Keratinocyte (primary cell): Measurements from ENCODE around the gene PCDHB15. TPM values are rescaled to one million over a fixed set of nuclear protein-coding genes. Genes with fewer than 3 reads are reported as not detected.
"Not testable (repeated sequence)": the region's sequence is repeated elsewhere in the genome, so short reads cannot be mapped to it uniquely, and the experiment has no call there.

Source experiments
- DNase-seq: peaks from one replicate; pipeline ENCODE4 v3.0.0-alpha.2; 2011; ENCODE audit warnings: low read depth, missing footprints, low spot score
- FAIRE-seq: peaks from 2 replicates; lab custom pipeline; 2011; peaks lifted over from hg19 to GRCh38; lab: Jason Lieb, UNC
- H2AFZ ChIP-seq: 2 replicates; pipeline ENCODE4 v1.6.0; 2012; ENCODE audit warnings: low read length, control low read depth, inconsistent platforms; ENCODE audit not compliant: control insufficient read depth
- H3K27ac ChIP-seq: 2 replicates; pipeline ENCODE4 v1.5.1; 2011; ENCODE audit warnings: low read length; ENCODE audit not compliant: control insufficient read depth, insufficient read depth
- H3K27me3 ChIP-seq: 3 replicates; pipeline ENCODE4 v1.6.0; 2011; ENCODE audit warnings: low read length; ENCODE audit not compliant: control insufficient read depth, insufficient read depth; ENCODE audit errors: extremely low read depth
- H3K36me3 ChIP-seq, 2 experiments: 2 replicates in 1 of 2; 3 replicates in 1 of 2; pipeline ENCODE4 v1.5.1; 2011; ENCODE audit warnings: low read length in 2 of 2, mild to moderate bottlenecking in 1 of 2; ENCODE audit not compliant: control insufficient read depth in 2 of 2, insufficient read depth in 2 of 2; ENCODE audit errors: extremely low read depth in 1 of 2
- H3K4me1 ChIP-seq: 3 replicates; pipeline ENCODE4 v1.5.1; 2011; ENCODE audit warnings: low read length; ENCODE audit not compliant: control insufficient read depth, insufficient read depth; ENCODE audit errors: extremely low read depth
- H3K4me2 ChIP-seq: 3 replicates; pipeline ENCODE4 v1.6.0; 2011; ENCODE audit warnings: low read depth, low read length; ENCODE audit not compliant: control insufficient read depth, insufficient read depth; ENCODE audit errors: extremely low read depth
- H3K4me3 ChIP-seq, 3 experiments: fragments of 200-600 bp in 1 of 3; sonication (generic) in 1 of 3; 2 replicates in 2 of 3; 3 replicates in 1 of 3; pipeline ENCODE4 v1.5.1; 2011 to 2016; ENCODE audit warnings: low read length in 3 of 3, mild to moderate bottlenecking in 3 of 3, control low read depth in 2 of 3, inconsistent platforms in 1 of 3, low read depth in 1 of 3, mixed read lengths in 1 of 3, mixed run types in 1 of 3, moderate library complexity in 1 of 3; ENCODE audit not compliant: control insufficient read depth in 2 of 3, insufficient read depth in 2 of 3; ENCODE audit errors: extremely low read depth in 1 of 3
- H3K79me2 ChIP-seq: 2 replicates; pipeline ENCODE4 v1.6.0; 2012; ENCODE audit warnings: low read length; ENCODE audit not compliant: control insufficient read depth, insufficient read depth
- H3K9ac ChIP-seq: 3 replicates; pipeline ENCODE4 v1.6.0; 2011; ENCODE audit warnings: low read length; ENCODE audit not compliant: control insufficient read depth, insufficient read depth; ENCODE audit errors: extremely low read depth
- H3K9me1 ChIP-seq: 3 replicates; pipeline ENCODE4 v1.6.0; 2011; ENCODE audit warnings: low read length; ENCODE audit not compliant: control insufficient read depth, insufficient read depth; ENCODE audit errors: extremely low read depth
- H3K9me3 ChIP-seq: 2 replicates; pipeline ENCODE4 v1.5.1; 2012; ENCODE audit warnings: low read depth, low read length; ENCODE audit not compliant: control insufficient read depth
- H4K20me1 ChIP-seq: 3 replicates; pipeline ENCODE4 v1.6.0; 2011; ENCODE audit warnings: low read length; ENCODE audit not compliant: control insufficient read depth, insufficient read depth; ENCODE audit errors: extremely low read depth
- EZH2 ChIP-seq: IDR thresholded peaks from one replicate; pipeline ENCODE4 v1.6.1; 2012; ENCODE audit warnings: inconsistent platforms, mild to moderate bottlenecking, low read length, moderate library complexity
- dilution Hi-C: fragments of 300-500 bp; cut with MboI; formaldehyde crosslinking; loops from one replicate; pipeline ENCODE4 v1.7.0; 2020; ENCODE audit warnings: low sequenced_read_pairs; ENCODE audit not compliant: extremely low pct_ligation_motif_present
- polyA plus RNA-seq, 5 experiments: library from polyadenylated mRNA; depleted of rRNA in 3 of 5; stranded (reverse) in 3 of 5; stranded (forward) in 1 of 5; unstranded in 1 of 5; fragments of >200 nt; gene quantifications; 1 replicate in 1 of 5; 2 replicates in 3 of 5; 3 replicates in 1 of 5; pipeline versions ENCODE4 v1.2.1 to v1.2.3, GENCODE V29; 2011 to 2012; ENCODE audit warnings: missing spikeins in 2 of 5, low read depth in 1 of 5, low replicate concordance in 1 of 5
- TF ChIP-seq, protein P1 (sequence below), 3 experiments: IDR thresholded peaks in 1 of 3; conservative IDR thresholded peaks in 1 of 3; optimal IDR thresholded peaks in 1 of 3; 2 replicates in 2 of 3; 3 replicates in 1 of 3; pipeline versions ENCODE3 to v1.5.1; 2011; ENCODE audit warnings: low read length in 3 of 3, mild to moderate bottlenecking in 3 of 3, moderate library complexity in 2 of 3, control low read depth in 1 of 3, inconsistent platforms in 1 of 3; ENCODE audit not compliant: insufficient read depth in 2 of 3; ENCODE audit errors: extremely low read depth in 1 of 3

The PCDHB15 gene
- polyA plus RNA-seq, 1 donor (not counting 4 experiments of a cell fraction or from before 2014, with no cell fraction given) = 0.09 TPM

DNA sequence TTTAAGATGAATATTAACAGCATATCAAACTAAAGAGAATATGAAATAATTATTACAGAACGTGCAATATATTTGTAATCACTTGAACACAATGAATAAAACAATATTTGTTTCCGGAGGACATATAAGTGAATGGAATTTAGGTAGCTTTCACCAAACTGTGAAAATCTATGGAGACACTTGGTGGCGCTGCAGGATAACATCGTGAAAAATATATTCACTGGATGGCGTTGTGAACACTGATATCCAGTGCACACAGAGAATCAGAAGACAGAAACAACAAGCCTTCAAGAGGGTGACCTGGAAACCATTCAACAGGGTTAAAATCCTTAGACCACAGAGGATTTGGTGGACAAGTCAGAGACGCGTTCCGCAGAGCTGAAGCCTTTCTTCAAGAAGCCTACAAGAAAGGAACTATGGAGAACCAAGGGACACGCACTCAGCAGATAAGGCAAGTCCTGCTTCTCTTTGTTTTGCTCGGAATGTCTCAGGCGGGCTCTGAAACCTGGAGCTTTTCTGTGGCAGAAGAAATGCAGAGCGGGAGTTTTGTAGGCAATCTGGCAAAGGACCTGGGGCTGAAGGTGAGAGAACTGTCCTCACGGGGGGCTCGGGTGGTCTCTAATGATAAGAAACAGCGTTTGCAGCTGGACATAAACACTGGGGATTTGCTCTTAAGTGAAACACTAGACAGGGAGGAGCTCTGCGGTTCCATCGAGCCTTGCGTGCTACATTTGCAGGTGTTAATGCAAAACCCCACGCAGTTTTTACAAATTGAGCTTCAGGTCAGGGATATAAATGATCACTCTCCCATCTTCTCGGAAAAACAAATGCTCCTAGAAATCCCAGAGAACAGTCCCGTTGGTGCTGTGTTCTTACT lies 45.6 kb upstream of the PCDHB15 start, which contains the start of gene PCDHB11:
TSS of gene PCDHB11 (plus strand) at position 269 of the 877 bp plus-strand sequence. CDS start at position 417, 148 bp downstream.
- H3K4me3 ChIP-seq = no peak within 1 kb of the TSS

DNA sequence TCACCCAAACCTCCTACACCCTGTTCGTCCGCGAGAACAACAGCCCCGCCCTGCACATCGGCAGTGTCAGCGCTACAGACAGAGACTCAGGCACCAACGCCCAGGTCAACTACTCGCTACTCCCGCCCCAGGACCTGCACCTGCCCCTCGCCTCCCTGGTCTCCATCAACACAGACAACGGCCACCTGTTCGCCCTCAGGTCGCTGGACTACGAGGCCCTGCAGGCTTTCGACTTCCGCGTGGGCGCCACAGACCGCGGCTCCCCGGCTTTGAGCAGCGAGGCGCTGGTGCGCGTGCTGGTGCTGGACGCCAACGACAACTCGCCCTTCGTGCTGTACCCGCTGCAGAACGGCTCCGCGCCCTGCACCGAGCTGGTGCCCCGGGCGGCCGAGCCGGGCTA lies 44.1 kb upstream of the PCDHB15 start:
- H3K27me3 ChIP-seq, H3K4me3 ChIP-seq, H3K4me1 ChIP-seq, DNase-seq, H2AFZ ChIP-seq, H3K79me2 ChIP-seq, H3K9ac ChIP-seq, H3K27ac ChIP-seq, FAIRE-seq, H3K9me1 ChIP-seq, H3K36me3 ChIP-seq, H3K4me2 ChIP-seq, dilution Hi-C loops, H3K9me3 ChIP-seq, H4K20me1 ChIP-seq: not testable (repeated sequence)

More for the DNA sequence above, 45.6 kb upstream of the PCDHB15 start, which contains the start of gene PCDHB11:
- H3K4me1 ChIP-seq = no peaks in the 10 kb centered on the region
- dilution Hi-C loops = no loop called here
- no peaks in the 10 kb centered on the region for H3K79me2 ChIP-seq
- no peak within 1 kb of the TSS for H3K4me2 ChIP-seq
- no peaks in the 10 kb centered on the region for H3K27me3 ChIP-seq
- FAIRE-seq = no peak
- no peak for TF ChIP-seq EZH2
- TF ChIP-seq, protein P1, sequence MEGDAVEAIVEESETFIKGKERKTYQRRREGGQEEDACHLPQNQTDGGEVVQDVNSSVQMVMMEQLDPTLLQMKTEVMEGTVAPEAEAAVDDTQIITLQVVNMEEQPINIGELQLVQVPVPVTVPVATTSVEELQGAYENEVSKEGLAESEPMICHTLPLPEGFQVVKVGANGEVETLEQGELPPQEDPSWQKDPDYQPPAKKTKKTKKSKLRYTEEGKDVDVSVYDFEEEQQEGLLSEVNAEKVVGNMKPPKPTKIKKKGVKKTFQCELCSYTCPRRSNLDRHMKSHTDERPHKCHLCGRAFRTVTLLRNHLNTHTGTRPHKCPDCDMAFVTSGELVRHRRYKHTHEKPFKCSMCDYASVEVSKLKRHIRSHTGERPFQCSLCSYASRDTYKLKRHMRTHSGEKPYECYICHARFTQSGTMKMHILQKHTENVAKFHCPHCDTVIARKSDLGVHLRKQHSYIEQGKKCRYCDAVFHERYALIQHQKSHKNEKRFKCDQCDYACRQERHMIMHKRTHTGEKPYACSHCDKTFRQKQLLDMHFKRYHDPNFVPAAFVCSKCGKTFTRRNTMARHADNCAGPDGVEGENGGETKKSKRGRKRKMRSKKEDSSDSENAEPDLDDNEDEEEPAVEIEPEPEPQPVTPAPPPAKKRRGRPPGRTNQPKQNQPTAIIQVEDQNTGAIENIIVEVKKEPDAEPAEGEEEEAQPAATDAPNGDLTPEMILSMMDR (optimal IDR thresholded peaks at IDR 0.05 in 1 of 3, IDR thresholded peaks at IDR 0.05 in 1 of 3, conservative IDR thresholded peaks at IDR 0.05 in 1 of 3; ENCODE audit: extremely low read depth in 1 of 3, insufficient read depth in 2 of 3, low read length in 3 of 3) = no peak
- H2AFZ ChIP-seq = no peak within 1 kb of the TSS
- H3K9me3 ChIP-seq = no peaks in the 10 kb centered on the region
- H4K20me1 ChIP-seq = no peaks in the 10 kb centered on the region
- no peaks in the 10 kb centered on the region for H3K9me1 ChIP-seq
- no peak within 1 kb of the TSS for H3K9ac ChIP-seq
- no peak for DNase-seq
- no peak within 1 kb of the TSS for H3K27ac ChIP-seq
- no peaks in the 10 kb centered on the region for H3K36me3 ChIP-seq

DNA sequence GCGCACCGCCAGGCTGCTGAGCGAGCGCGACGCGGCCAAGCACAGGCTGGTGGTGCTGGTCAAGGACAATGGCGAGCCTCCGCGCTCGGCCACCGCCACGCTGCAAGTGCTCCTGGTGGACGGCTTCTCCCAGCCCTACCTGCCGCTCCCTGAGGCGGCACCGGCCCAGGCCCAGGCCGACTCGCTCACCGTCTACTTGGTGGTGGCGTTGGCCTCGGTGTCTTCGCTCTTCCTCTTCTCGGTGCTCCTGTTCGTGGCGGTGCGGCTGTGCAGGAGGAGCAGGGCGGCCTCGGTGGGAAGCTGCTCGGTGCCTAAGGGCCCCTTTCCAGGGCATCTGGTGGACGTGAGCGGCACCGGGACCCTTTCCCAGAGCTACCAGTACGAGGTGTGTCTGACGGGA lies 43.5 kb upstream of the PCDHB15 start:
- FAIRE-seq, H4K20me1 ChIP-seq, dilution Hi-C loops, H2AFZ ChIP-seq, H3K9ac ChIP-seq, H3K79me2 ChIP-seq, DNase-seq, H3K4me2 ChIP-seq, H3K27ac ChIP-seq, H3K4me3 ChIP-seq, H3K27me3 ChIP-seq, H3K9me3 ChIP-seq, H3K4me1 ChIP-seq, H3K9me1 ChIP-seq, H3K36me3 ChIP-seq: not testable (repeated sequence)
